ENCODE data around the gene CRIP3.

- TF ChIP-seq POLR2AphosphoS5 (IDR thresholded peaks at IDR 0.05), result peak in 1 of 2 donors; percentile 31
- TF ChIP-seq, protein P1, sequence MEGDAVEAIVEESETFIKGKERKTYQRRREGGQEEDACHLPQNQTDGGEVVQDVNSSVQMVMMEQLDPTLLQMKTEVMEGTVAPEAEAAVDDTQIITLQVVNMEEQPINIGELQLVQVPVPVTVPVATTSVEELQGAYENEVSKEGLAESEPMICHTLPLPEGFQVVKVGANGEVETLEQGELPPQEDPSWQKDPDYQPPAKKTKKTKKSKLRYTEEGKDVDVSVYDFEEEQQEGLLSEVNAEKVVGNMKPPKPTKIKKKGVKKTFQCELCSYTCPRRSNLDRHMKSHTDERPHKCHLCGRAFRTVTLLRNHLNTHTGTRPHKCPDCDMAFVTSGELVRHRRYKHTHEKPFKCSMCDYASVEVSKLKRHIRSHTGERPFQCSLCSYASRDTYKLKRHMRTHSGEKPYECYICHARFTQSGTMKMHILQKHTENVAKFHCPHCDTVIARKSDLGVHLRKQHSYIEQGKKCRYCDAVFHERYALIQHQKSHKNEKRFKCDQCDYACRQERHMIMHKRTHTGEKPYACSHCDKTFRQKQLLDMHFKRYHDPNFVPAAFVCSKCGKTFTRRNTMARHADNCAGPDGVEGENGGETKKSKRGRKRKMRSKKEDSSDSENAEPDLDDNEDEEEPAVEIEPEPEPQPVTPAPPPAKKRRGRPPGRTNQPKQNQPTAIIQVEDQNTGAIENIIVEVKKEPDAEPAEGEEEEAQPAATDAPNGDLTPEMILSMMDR (IDR thresholded peaks at IDR 0.05), result peak; percentile 66 to 84 (median 80)
- TF ChIP-seq POLR2A (IDR thresholded peaks at IDR 0.05; ENCODE audit: low read depth), result no peak
Measured at GRCh38 chr6:43263314-43264178, 45.1 kb downstream of the CRIP3 start.

Data from esophagus muscularis mucosa (tissue), 3 donors.